ENCODE results near the gene PAXX.

DNA sequence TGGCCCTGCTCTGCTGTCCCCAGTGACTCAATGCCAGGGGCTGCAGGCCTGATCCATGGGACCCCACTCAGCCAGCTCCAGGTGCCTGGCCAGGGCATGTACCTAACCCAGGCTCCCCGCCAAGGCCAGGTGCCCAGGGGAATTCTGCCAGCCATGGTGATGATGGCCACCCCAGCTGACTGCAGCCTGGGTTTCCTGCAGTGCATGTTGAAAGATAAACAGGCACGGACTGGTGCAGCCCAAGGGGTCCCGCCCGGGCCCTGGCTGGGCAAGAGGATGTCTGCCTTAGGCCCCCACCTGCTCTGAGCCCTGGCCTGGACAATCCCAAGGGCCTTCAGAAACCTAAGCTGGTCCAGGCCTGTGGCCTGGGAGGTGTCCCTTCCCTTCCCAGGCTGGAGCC is 34.6 kb downstream of the PAXX start:
- TF ChIP-seq, protein P1, sequence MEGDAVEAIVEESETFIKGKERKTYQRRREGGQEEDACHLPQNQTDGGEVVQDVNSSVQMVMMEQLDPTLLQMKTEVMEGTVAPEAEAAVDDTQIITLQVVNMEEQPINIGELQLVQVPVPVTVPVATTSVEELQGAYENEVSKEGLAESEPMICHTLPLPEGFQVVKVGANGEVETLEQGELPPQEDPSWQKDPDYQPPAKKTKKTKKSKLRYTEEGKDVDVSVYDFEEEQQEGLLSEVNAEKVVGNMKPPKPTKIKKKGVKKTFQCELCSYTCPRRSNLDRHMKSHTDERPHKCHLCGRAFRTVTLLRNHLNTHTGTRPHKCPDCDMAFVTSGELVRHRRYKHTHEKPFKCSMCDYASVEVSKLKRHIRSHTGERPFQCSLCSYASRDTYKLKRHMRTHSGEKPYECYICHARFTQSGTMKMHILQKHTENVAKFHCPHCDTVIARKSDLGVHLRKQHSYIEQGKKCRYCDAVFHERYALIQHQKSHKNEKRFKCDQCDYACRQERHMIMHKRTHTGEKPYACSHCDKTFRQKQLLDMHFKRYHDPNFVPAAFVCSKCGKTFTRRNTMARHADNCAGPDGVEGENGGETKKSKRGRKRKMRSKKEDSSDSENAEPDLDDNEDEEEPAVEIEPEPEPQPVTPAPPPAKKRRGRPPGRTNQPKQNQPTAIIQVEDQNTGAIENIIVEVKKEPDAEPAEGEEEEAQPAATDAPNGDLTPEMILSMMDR (IDR thresholded peaks at IDR 0.05) = no peak
- no peak for TF ChIP-seq POLR2A (IDR thresholded peaks at IDR 0.05)

Data from uterus (tissue), 2 donors.